DOHH2 (cell line): ENCODE results near the gene GALR2.

Experiments used
- H3F3A ChIP-seq: fragments of 200-600 bp; sonication (generic), shearing (Covaris generic); 2 replicates; pipeline ENCODE4 v1.6.0; 2016; ENCODE audit warnings: antibody characterized with exemption, mild to moderate bottlenecking; ENCODE audit not compliant: control insufficient read depth, insufficient read depth
- H3K27ac ChIP-seq: fragments of 200-600 bp; sonication (generic); 2 replicates; pipeline ENCODE4 v1.5.1; 2014; ENCODE audit warnings: low read depth, mild to moderate bottlenecking, low read length, moderate library complexity
- H3K27me3 ChIP-seq: fragments of 200-600 bp; sonication (generic); 2 replicates; pipeline ENCODE4 v1.6.1; 2014; ENCODE audit warnings: mild to moderate bottlenecking, low read length, mixed read lengths; ENCODE audit not compliant: control insufficient read depth
- H3K36me3 ChIP-seq: fragments of 200-600 bp; sonication (generic); 2 replicates; pipeline ENCODE4 v1.6.1; 2014; ENCODE audit warnings: mild to moderate bottlenecking, low read length, moderate library complexity, mixed read lengths; ENCODE audit not compliant: control insufficient read depth
- H3K4me1 ChIP-seq: fragments of 200-600 bp; sonication (generic); 2 replicates; pipeline ENCODE4 v1.6.1; 2014; ENCODE audit warnings: mild to moderate bottlenecking, low read length, mixed read lengths; ENCODE audit not compliant: control insufficient read depth
- H3K4me2 ChIP-seq: fragments of 200-600 bp; sonication (generic); 2 replicates; pipeline ENCODE4 v1.6.0; 2014; ENCODE audit warnings: mild to moderate bottlenecking, low read length, moderate library complexity
- H3K4me3 ChIP-seq: fragments of 200-600 bp; sonication (generic); 2 replicates; pipeline ENCODE4 v1.5.1; 2014; ENCODE audit warnings: mild to moderate bottlenecking, low read length, mixed read lengths
- H3K79me2 ChIP-seq: fragments of 200-600 bp; sonication (generic); 2 replicates; pipeline ENCODE4 v1.6.1; 2014; ENCODE audit warnings: mild to moderate bottlenecking, low read length, mixed read lengths; ENCODE audit not compliant: control insufficient read depth
- H3K9me2 ChIP-seq: fragments of 200-600 bp; sonication (generic); replicated peaks from 2 replicates; pipeline ENCODE4 v1.6.1; 2014; ENCODE audit warnings: mild to moderate bottlenecking, low read length, mixed read lengths; ENCODE audit not compliant: control insufficient read depth
- H3K9me3 ChIP-seq: fragments of 200-600 bp; sonication (generic); 2 replicates; pipeline ENCODE4 v1.6.1; 2014; ENCODE audit warnings: antibody characterized with exemption, low read length, mixed read lengths; ENCODE audit not compliant: control insufficient read depth, insufficient read depth
- H4K20me1 ChIP-seq: fragments of 200-600 bp; sonication (generic); 2 replicates; pipeline ENCODE4 v1.6.0; 2014; ENCODE audit warnings: low read depth, mild to moderate bottlenecking, antibody characterized with exemption, low read length, moderate library complexity; ENCODE audit not compliant: control insufficient read depth, insufficient read depth
- CTCF ChIP-seq: fragments of 200-600 bp; sonication (generic); IDR thresholded peaks from one replicate; pipeline ENCODE4 v1.5.1; 2014; ENCODE audit warnings: antibody characterized with exemption, mild to moderate bottlenecking, low read depth, low read length; ENCODE audit not compliant: poor library complexity, severe bottlenecking
- EZH2phosphoT487 ChIP-seq: fragments of 200-600 bp; sonication (generic); IDR thresholded peaks from 2 replicates; pipeline ENCODE4 v1.6.1; 2017; ENCODE audit warnings: borderline replicate concordance, mild to moderate bottlenecking, antibody characterized with exemption, low read length, moderate library complexity, mixed read lengths

The GALR2 gene

DNA sequence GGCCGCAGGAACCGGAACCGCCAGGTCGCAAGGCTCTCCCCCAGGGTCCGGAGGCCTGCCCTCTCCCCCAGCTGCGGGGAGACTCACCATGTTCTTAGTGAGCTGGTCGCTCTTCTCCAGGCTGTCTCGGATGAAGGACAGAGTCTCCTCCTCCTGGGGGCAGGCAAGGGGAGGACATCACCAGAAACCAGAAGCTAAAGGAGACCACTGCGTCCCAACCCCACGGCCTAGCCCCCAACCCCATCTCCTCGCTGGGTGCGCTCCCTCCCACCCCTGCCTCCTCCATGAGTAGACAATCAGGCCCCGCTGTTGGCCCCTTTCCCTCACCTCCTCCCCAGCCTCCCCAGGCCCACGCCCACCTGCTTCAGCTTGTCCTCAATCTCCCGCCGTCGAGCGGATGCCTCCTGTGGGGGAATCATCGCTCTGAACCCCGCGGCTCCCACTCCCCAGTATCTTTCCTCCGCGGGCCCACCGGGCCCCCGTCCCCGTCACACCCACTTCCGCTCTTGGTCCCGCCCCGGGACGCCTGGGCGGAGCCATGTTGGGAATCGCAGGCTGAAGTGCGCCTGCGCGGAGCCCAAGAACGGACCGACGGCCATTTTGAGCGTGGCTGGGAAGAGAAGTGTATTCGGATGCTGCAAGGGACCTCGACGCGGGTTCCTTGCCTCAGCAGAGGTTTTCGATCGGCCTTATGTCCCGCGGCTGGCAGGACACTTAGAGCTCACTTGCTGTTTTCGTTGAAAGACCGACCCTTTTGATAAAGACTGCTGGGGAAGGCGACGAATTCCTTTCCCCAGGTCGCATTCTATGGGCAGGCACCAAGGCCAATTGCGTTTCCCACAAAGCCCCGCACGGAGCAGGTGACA is 28.9 kb downstream of the GALR2 start, which contains the start of gene EXOC7:
TSS of gene EXOC7 (minus strand) at position 514 of the 866 bp plus-strand sequence. CDS start at position 419, 95 bp downstream.
- Histone ChIP-seq H3K4me1 (peaks cover 24% of the 10 kb centered on the region), H3K27ac (peak within 1 kb of the TSS; percentile 13; the same call in 1 of the 2 replicates), H3K4me2 (peak within 1 kb of the TSS; percentile 76), H3K9me2 (no peaks in the 10 kb centered on the region), H3K79me2 (peaks cover 19% of the 10 kb centered on the region), H4K20me1 (no peaks in the 10 kb centered on the region), H3K27me3 (no peaks in the 10 kb centered on the region), H3K9me3 (no peaks in the 10 kb centered on the region), H3F3A (peaks cover 11% of the 10 kb centered on the region), H3K36me3 (peaks cover 26% of the 10 kb centered on the region), H3K4me3 (peak within 1 kb of the TSS; percentile 73)
- TF ChIP-seq EZH2phosphoT487 (no peak), CTCF (no peak)

DNA sequence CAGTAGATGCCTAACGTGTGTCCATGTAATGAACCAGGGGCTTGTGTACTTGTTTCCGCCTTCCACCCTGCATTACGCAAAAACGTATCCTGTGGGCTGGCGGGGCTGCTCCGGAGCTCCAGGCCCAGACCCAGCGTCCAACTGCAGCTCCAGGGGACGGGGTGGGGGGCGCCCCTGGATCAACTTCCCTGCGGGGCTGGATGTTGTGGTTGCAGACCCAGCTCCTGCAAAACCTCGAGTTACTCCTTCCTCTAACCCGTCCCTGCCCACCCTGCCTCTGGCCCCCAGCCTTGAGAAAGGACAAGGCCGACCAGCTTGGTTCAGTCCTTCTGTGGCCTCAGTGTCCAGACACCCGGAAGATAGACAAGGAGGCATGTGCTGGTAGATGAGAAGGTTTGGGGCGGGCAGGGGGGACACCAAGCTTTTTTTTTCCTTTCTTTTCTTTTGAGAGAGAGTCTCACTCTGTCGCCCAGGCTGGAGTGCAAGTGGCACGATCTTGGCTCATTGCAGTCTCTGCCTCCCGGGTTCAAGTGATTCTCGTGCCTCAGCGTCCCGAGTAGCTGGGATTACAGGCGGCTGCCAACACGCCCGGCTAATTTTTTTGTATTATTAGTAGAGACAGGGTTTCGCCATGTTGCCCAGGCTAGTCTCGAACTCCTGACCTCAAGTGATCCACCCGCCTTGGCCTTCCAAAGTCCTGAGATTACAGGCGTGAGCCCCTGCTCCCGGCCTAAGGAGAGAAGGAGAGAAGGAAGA is 29.7 kb downstream of the GALR2 start:
- H3K36me3 ChIP-seq: peaks cover 22% of the 10 kb centered on the region
- no peaks in the 10 kb centered on the region for H3K9me2 ChIP-seq
- peaks cover 19% of the 10 kb centered on the region for H3K79me2 ChIP-seq
- H3K9me3 ChIP-seq: no peaks in the 10 kb centered on the region
- no peaks in the 10 kb centered on the region for H4K20me1 ChIP-seq
- H3F3A ChIP-seq: peaks cover 11% of the 10 kb centered on the region
- H3K27me3 ChIP-seq: no peaks in the 10 kb centered on the region
- H3K27ac ChIP-seq: peak overlapping the region; percentile 13; the same call in 1 of the 2 replicates
- TF ChIP-seq EZH2phosphoT487 (no peak), CTCF (no peak)
- H3K4me1 ChIP-seq: peaks cover 24% of the 10 kb centered on the region
- H3K4me2 ChIP-seq: peak overlapping the region; percentile 76
- peak overlapping the region; percentile 73 for H3K4me3 ChIP-seq

DNA sequence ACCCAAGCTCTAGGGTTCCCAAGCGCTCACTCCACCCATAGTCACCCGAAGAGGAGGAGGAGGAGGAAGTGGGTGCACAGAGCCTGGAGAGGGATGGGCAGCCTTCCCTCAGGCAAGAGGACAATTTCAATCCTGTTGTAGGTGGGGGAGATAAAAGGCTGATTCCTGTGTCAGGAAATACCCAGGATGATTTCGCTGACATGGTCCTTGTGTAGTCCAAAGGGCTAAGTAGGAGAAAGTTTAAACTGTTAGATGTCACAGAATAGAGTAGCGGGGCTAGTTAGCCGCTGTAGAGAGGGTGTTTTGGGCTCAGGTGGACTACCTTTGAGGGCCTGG is 30.3 kb downstream of the GALR2 start:
- Histone ChIP-seq H3K4me1 (peaks cover 24% of the 10 kb centered on the region), H3F3A (peaks cover 11% of the 10 kb centered on the region), H3K79me2 (peaks cover 19% of the 10 kb centered on the region), H3K27me3 (no peaks in the 10 kb centered on the region), H3K9me3 (no peaks in the 10 kb centered on the region), H3K27ac (no peak overlapping the region), H3K9me2 (no peaks in the 10 kb centered on the region), H3K4me2 (no peak overlapping the region), H3K36me3 (peaks cover 17% of the 10 kb centered on the region), H3K4me3 (no peak overlapping the region), H4K20me1 (no peaks in the 10 kb centered on the region)
- TF ChIP-seq CTCF (no peak), EZH2phosphoT487 (no peak)
